ENCODE measurements around the gene HDAC7. TPM values are rescaled to one million over a fixed set of nuclear protein-coding genes. Genes with fewer than 3 reads are reported as not detected.

HDAC7 gene
- total and polyA plus RNA-seq, 8 donors: 22.8 to 313 (median 46.8) TPM

DNA sequence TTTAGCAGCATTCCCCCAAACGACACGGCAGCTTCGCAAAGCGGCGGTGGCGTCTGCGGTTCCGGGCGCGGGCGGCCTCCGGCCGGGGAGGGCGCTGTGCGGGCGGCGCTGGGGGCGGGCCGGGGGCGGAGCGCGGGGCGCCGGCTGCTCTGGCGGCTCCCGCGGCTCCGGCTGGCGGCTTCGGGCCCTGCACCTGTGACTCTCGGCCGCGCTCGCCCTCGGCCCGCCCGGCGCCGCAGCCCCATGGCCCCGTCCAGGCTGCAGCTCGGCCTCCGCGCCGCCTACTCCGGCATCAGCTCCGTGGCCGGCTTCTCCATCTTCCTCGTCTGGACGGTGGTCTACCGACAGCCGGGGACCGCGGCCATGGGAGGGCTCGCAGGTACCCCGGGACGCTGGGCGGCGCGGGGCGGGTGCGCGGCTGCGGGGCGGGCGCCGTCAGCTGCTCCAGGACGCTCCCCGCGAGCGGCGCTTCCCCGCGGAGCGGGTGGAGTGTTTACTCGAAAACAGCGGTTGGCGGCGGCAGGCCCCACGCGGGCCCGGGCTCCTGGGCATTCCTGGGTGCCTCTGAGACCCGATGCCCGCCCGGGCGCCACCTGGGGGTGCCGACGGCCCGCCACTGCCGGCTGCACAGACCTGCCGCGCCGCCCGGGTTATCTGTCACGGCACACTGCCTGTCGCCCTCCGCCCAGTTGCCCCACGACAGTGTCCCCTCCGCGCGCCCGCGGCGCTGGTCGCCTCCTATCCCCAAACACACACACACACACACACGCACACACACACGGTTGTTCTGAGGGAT lies 46.4 kb downstream of the HDAC7 start, which contains the start of gene SLC48A1:
Gene SLC48A1, plus strand, starts transcription at position 177 of the 796 bp plus-strand sequence. Its CDS starts 67 bp downstream, at position 244.
- Histone ChIP-seq H3K36me3 (no peaks in the 10 kb centered on the region), H3K4me3 (peak within 1 kb of the TSS; percentile 80 to 97 (median 87)), H3K9me3 (no peaks in the 10 kb centered on the region), H3K4me1 (peaks cover 34 to 68% (median 57%) of the 10 kb centered on the region in 4 donors), H3K27me3 (no peaks in the 10 kb centered on the region), H3K27ac (peak within 1 kb of the TSS; percentile 83 to 92 (median 90))
- DNase-seq: peak; percentile 83 to 92
- intact Hi-C loops (cut with DNase I; ENCODE audit: low total_unique reads): no loop called here
- TF ChIP-seq POLR2A (IDR thresholded peaks at IDR 0.05) (no peak), POLR2AphosphoS5 (IDR thresholded peaks at IDR 0.05) (peak in 1 of 3 donors; percentile 87), EP300 (IDR thresholded peaks at IDR 0.05) (no peak)
- TF ChIP-seq, protein P1, sequence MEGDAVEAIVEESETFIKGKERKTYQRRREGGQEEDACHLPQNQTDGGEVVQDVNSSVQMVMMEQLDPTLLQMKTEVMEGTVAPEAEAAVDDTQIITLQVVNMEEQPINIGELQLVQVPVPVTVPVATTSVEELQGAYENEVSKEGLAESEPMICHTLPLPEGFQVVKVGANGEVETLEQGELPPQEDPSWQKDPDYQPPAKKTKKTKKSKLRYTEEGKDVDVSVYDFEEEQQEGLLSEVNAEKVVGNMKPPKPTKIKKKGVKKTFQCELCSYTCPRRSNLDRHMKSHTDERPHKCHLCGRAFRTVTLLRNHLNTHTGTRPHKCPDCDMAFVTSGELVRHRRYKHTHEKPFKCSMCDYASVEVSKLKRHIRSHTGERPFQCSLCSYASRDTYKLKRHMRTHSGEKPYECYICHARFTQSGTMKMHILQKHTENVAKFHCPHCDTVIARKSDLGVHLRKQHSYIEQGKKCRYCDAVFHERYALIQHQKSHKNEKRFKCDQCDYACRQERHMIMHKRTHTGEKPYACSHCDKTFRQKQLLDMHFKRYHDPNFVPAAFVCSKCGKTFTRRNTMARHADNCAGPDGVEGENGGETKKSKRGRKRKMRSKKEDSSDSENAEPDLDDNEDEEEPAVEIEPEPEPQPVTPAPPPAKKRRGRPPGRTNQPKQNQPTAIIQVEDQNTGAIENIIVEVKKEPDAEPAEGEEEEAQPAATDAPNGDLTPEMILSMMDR (IDR thresholded peaks at IDR 0.05): peak in 3 of 7 experiments; percentile 12 to 65 (median 27)
- 0 to 1% (median 0%) methylated on average over 40 to 106 of the region's 106 CpGs for WGBS, 5 donors

DNA sequence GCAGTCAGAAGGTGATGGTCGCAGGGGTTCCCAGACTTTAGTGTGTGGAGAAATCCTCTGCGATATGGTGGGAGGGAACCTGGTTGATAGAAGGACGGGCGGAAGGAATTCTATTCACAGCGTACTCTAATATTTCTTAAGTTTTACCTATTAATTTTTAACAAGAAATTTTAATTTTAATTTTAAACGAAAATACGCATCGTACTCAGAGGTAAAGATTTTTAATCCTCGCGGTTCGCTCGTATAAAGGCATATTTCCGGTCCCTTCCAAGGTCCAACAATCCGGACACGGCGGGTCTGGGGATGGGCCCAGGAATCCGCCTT lies 47.0 kb downstream of the HDAC7 start:
- H3K9me3 ChIP-seq: no peaks in the 10 kb centered on the region
- H3K4me3 ChIP-seq: peak overlapping the region; percentile 80 to 97 (median 87)
- TF ChIP-seq POLR2A (IDR thresholded peaks at IDR 0.05): no peak
- TF ChIP-seq, protein P1 (IDR thresholded peaks at IDR 0.05): peak in 1 of 7 experiments; percentile 10
- intact Hi-C loops (cut with DNase I; ENCODE audit: low total_unique reads): no loop called here
- peak overlapping the region; percentile 79 to 91 (median 87) for H3K27ac ChIP-seq
- no peaks in the 10 kb centered on the region for H3K36me3 ChIP-seq
- peaks cover 29 to 62% (median 52%) of the 10 kb centered on the region in 4 donors for H3K4me1 ChIP-seq
- 10 to 13% (median 11%) methylated on average over 17 of the region's 17 CpGs for WGBS, 5 donors
- no peaks in the 10 kb centered on the region for H3K27me3 ChIP-seq
- no peak for DNase-seq

DNA sequence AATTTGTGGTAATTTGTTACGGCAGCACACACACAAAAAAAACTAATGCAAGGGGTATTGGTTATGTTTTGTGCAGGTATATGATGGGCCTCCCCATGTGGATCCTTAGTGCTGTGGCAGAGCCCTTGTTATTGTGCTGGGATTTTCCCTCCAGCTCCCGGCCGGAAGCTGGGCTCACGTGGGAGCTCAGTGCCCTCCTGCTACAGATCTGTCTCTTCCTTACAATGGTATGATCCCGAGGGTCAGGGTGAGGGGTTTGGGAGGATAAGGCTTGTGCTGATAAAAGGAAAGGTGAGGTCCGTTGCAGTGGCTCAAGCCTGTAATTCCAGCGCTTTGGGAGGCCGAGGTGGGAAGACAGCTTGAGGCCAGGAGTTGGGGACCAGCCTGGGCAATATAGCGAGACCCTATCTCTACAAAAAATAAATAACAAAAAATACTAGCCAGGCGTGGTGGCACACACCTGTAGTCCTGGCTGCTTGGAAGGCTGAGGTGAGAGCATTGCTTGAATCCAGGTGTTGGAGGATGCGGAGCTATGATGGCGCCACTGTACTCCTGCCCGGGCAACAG lies 47.5 kb downstream of the HDAC7 start:
- H3K27me3 ChIP-seq: no peaks in the 10 kb centered on the region
- H3K36me3 ChIP-seq: no peaks in the 10 kb centered on the region
- peak overlapping the region in 1 of 5 donors; percentile 83 for H3K27ac ChIP-seq
- no peak for DNase-seq
- 67 to 80% (median 69%) methylated on average over 13 of the region's 13 CpGs for WGBS, 5 donors
- TF ChIP-seq, protein P1 (IDR thresholded peaks at IDR 0.05): no peak
- no peak for TF ChIP-seq POLR2AphosphoS5 (IDR thresholded peaks at IDR 0.05)
- TF ChIP-seq EP300 (IDR thresholded peaks at IDR 0.05): no peak
- TF ChIP-seq POLR2A (IDR thresholded peaks at IDR 0.05): no peak
- peak overlapping the region in 3 of 4 donors; percentile 80 to 97 (median 82) for H3K4me3 ChIP-seq
- H3K9me3 ChIP-seq: no peaks in the 10 kb centered on the region
- H3K4me1 ChIP-seq: peaks cover 24 to 57% (median 47%) of the 10 kb centered on the region in 4 donors
- intact Hi-C loops (cut with DNase I; ENCODE audit: low total_unique reads): no loop called here

DNA sequence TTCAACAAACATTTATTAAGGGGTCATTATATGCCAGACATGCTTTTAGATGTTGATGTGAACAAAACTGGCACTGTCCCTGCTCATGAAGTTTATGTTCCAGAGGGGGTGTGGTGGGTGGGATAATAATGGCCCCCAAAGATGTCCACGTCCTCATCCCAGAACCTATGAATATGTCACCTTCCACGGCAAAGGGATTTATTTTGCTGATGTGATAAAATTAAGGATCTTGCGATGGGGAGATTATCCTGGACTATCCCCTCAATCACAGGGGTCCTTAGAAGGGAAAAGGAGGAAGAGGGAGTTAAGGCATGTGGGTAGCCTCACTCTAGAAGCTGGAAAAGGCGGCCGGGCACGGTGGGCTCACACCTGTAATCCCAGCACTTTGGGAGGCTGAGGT lies 48.4 kb downstream of the HDAC7 start:
- H3K36me3 ChIP-seq: no peaks in the 10 kb centered on the region
- H3K9me3 ChIP-seq: no peaks in the 10 kb centered on the region
- intact Hi-C loops (cut with DNase I; ENCODE audit: low total_unique reads): no loop called here
- no peak overlapping the region for H3K27ac ChIP-seq
- no peak for TF ChIP-seq EP300 (IDR thresholded peaks at IDR 0.05)
- TF ChIP-seq, protein P1 (IDR thresholded peaks at IDR 0.05): no peak
- no peak for TF ChIP-seq POLR2AphosphoS5 (IDR thresholded peaks at IDR 0.05)
- no peak for TF ChIP-seq POLR2A (IDR thresholded peaks at IDR 0.05)
- H3K4me3 ChIP-seq: no peak overlapping the region
- no peak for DNase-seq
- H3K27me3 ChIP-seq: no peaks in the 10 kb centered on the region
- H3K4me1 ChIP-seq: peaks cover 15 to 56% (median 38%) of the 10 kb centered on the region in 4 donors
- 88 to 91% (median 90%) methylated on average over 6 of the region's 6 CpGs for WGBS, 5 donors
